ENCODE data around the gene NKAP. TPM values are rescaled to one million over a fixed set of nuclear protein-coding genes. Genes with fewer than 3 reads are reported as not detected.
A peak's percentile ranks its signal among the peaks of the same experiment; 100 is the strongest.

Gene NKAP
- polyA plus RNA-seq, 1 donor from 2014 or later: 6.3 TPM

GRCh38 chrX:119954374-119954773 is 10.8 kb upstream of the NKAP start:
- Histone ChIP-seq H3K9me3 (ENCODE audit: low read length) (no peaks in the 10 kb centered on the region), H3K27me3 (ENCODE audit: insufficient read depth, low read depth, low read length) (no peaks in the 10 kb centered on the region), H2AFZ (ENCODE audit: low read depth, low read length) (no peak overlapping the region), H3K27ac (ENCODE audit: low read length) (no peak overlapping the region), H3K9me2 (ENCODE audit: insufficient read depth, low read length) (no peaks in the 10 kb centered on the region), H3K36me3 (ENCODE audit: insufficient read depth, low read length) (no peaks in the 10 kb centered on the region), H4K20me1 (ENCODE audit: insufficient read depth) (no peaks in the 10 kb centered on the region), H3K9ac (ENCODE audit: low read length) (no peak overlapping the region), H3F3A (ENCODE audit: insufficient read depth, low read length, poor library complexity, severe bottlenecking) (no peaks in the 10 kb centered on the region), H3K4me3 (ENCODE audit: low read length) (no peak overlapping the region), H3K79me2 (replicated peaks; ENCODE audit: insufficient read depth, low read length) (no peaks in the 10 kb centered on the region), H3K4me2 (ENCODE audit: low read length) (no peak overlapping the region)
- no peak for TF ChIP-seq CTCF (IDR thresholded peaks at IDR 0.05; ENCODE audit: poor library complexity, severe bottlenecking)
- TF ChIP-seq EP300 (conservative IDR thresholded peaks at IDR 0.05; ENCODE audit: poor library complexity, severe bottlenecking): no peak

- no peak overlapping the region for H3K27ac ChIP-seq (ENCODE audit: low read length)
- no peaks in the 10 kb centered on the region for H3K9me2 ChIP-seq (ENCODE audit: insufficient read depth, low read length)
- H3K27me3 ChIP-seq (ENCODE audit: insufficient read depth, low read depth, low read length): no peaks in the 10 kb centered on the region
- H4K20me1 ChIP-seq (ENCODE audit: insufficient read depth): no peaks in the 10 kb centered on the region
- no peak overlapping the region for H2AFZ ChIP-seq (ENCODE audit: low read depth, low read length)
- no peaks in the 10 kb centered on the region for H3K79me2 ChIP-seq (replicated peaks; ENCODE audit: insufficient read depth, low read length)
- no peak overlapping the region for H3K9ac ChIP-seq (ENCODE audit: low read length)
- TF ChIP-seq CTCF (IDR thresholded peaks at IDR 0.05; ENCODE audit: poor library complexity, severe bottlenecking) (peak; percentile 10), POLR2AphosphoS5 (IDR thresholded peaks at IDR 0.05) (no peak)
- no peak overlapping the region for H3K4me2 ChIP-seq (ENCODE audit: low read length)
- no peaks in the 10 kb centered on the region for H3K36me3 ChIP-seq (ENCODE audit: insufficient read depth, low read length)
- H3F3A ChIP-seq (ENCODE audit: insufficient read depth, low read length, poor library complexity, severe bottlenecking): no peaks in the 10 kb centered on the region
- H3K4me3 ChIP-seq (ENCODE audit: low read length): no peak overlapping the region
- no peaks in the 10 kb centered on the region for H3K9me3 ChIP-seq (ENCODE audit: low read length)
Observed at GRCh38 chrX:119948381-119948780, 4.8 kb upstream of the NKAP start.

- Histone ChIP-seq H2AFZ (ENCODE audit: low read depth, low read length) (no peak overlapping the region), H3F3A (ENCODE audit: insufficient read depth, low read length, poor library complexity, severe bottlenecking) (no peaks in the 10 kb centered on the region), H3K79me2 (replicated peaks; ENCODE audit: insufficient read depth, low read length) (no peaks in the 10 kb centered on the region), H3K4me3 (ENCODE audit: low read length) (no peak overlapping the region), H3K9ac (ENCODE audit: low read length) (no peak overlapping the region), H3K4me2 (ENCODE audit: low read length) (no peak overlapping the region), H3K36me3 (ENCODE audit: insufficient read depth, low read length) (no peaks in the 10 kb centered on the region), H4K20me1 (ENCODE audit: insufficient read depth) (no peaks in the 10 kb centered on the region), H3K9me3 (ENCODE audit: low read length) (no peaks in the 10 kb centered on the region), H3K27ac (ENCODE audit: low read length) (no peak overlapping the region), H3K9me2 (ENCODE audit: insufficient read depth, low read length) (no peaks in the 10 kb centered on the region), H3K27me3 (ENCODE audit: insufficient read depth, low read depth, low read length) (no peaks in the 10 kb centered on the region)
- TF ChIP-seq REST (IDR thresholded peaks at IDR 0.05; ENCODE audit: borderline replicate concordance) (no peak), POLR2AphosphoS5 (IDR thresholded peaks at IDR 0.05) (no peak), EZH2 (IDR thresholded peaks at IDR 0.05; ENCODE audit: borderline replicate concordance, insufficient read depth, low read length, poor library complexity, severe bottlenecking) (no peak), EP300 (conservative IDR thresholded peaks at IDR 0.05; ENCODE audit: poor library complexity, severe bottlenecking) (no peak), SMC3 (conservative IDR thresholded peaks at IDR 0.05; ENCODE audit: poor library complexity) (no peak)
Observed at GRCh38 chrX:119945481-119945880, 1.9 kb upstream of the NKAP start.
